HG03064 (cell line): ENCODE results near the gene MAPK8IP2.

ENCODE experiments used
- ATAC-seq: cut with Tn5 transposase; IDR thresholded peaks from one replicate; pipeline ENCODE4 v1.9.1; 2021; ENCODE audit warnings: low read depth; ENCODE audit not compliant: unreplicated experiment

Gene MAPK8IP2

GRCh38 chr22:50600538-50600937, at the start of gene MAPK8IP2:
Gene MAPK8IP2 (plus strand): TSS chr22:50600793. CDS start chr22:50600819, 26 bp downstream.
- ATAC-seq: no peak

- no peak for ATAC-seq
Observed at GRCh38 chr22:50551160-50551752, 49.3 kb upstream of the MAPK8IP2 start.

- ATAC-seq: no peak
Observed at GRCh38 chr22:50553310-50553709, 47.3 kb upstream of the MAPK8IP2 start.

- ATAC-seq: no peak
Observed at GRCh38 chr22:50556703-50557102, 43.9 kb upstream of the MAPK8IP2 start.

- no peak for ATAC-seq
Observed at GRCh38 chr22:50560034-50560433, 40.6 kb upstream of the MAPK8IP2 start.

- no peak for ATAC-seq
Observed at GRCh38 chr22:50561401-50562358, 38.9 kb upstream of the MAPK8IP2 start.

GRCh38 chr22:50562523-50563412, 37.8 kb upstream of the MAPK8IP2 start, which contains the start of gene SYCE3:
Gene SYCE3 (minus strand): TSS chr22:50562919. CDS start chr22:50556405, 6,514 bp downstream.
- ATAC-seq: peak; percentile 89

- ATAC-seq: peak; percentile 17
Observed at GRCh38 chr22:50563413-50564160, 37.0 kb upstream of the MAPK8IP2 start.

GRCh38 chr22:50564289-50564688, 36.3 kb upstream of the MAPK8IP2 start:
- ATAC-seq: no peak

- no peak for ATAC-seq
Observed at GRCh38 chr22:50567721-50568252, 32.8 kb upstream of the MAPK8IP2 start.

- ATAC-seq: no peak
Observed at GRCh38 chr22:50568626-50569025, 32.0 kb upstream of the MAPK8IP2 start.

- ATAC-seq: no peak
Observed at GRCh38 chr22:50569041-50569459, 31.5 kb upstream of the MAPK8IP2 start.

- ATAC-seq: no peak
Observed at GRCh38 chr22:50569896-50570535, 30.6 kb upstream of the MAPK8IP2 start.

GRCh38 chr22:50570861-50571260, 29.7 kb upstream of the MAPK8IP2 start:
- ATAC-seq: no peak

GRCh38 chr22:50571264-50572175, 29.1 kb upstream of the MAPK8IP2 start:
- no peak for ATAC-seq

- ATAC-seq: no peak
Observed at GRCh38 chr22:50572965-50573364, 27.6 kb upstream of the MAPK8IP2 start.

GRCh38 chr22:50573491-50574382, 26.9 kb upstream of the MAPK8IP2 start:
- no peak for ATAC-seq
